GOT3 (cell line): ENCODE measurements around the gene NFASC.

Experiments
- DNase-seq: peaks from one replicate; lab custom pipeline; 2025; ENCODE audit warnings: mixed read lengths; lab: John Stamatoyannopoulos, UW

Gene NFASC

DNA sequence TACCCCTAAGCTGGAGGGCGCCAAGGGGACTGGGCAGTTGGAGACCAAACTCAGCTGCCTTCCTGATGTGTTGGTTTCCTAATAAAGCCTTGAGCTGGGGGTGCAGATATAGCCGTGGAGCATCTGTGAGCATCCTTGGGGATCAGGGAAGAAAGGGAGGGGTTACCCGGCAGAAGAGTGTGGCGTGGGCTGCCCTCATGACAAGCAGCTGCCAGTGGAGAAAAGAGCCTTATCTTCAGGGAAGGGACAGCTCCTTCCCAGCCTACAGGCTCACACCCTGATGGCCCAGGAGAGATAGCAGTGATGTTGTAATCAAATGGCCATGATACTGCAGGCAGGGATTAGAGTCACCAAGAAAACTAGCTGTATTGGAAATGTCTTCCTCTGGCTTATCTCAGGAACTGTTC is 10.8 kb upstream of the NFASC start:
- DNase-seq = no peak

DNA sequence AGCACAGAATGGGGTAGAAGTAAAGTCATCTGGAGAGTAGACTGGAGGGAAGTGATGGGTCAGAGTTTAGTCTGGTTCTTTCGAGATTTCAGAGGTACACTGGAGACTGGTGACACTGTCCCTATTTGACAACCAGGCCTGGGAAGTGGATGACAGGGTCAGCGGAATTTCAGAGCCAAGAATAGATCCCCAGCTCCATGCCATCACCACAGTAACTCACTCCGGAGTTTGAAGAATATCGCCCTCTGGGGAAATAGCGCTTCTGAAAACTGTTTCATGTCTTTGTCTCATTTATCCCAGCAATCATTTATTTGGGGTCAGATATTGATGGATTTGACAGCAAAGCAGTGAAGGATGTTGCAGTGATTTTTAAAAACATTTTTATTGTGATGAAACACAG is 7.6 kb upstream of the NFASC start:
- DNase-seq = no peak

DNA sequence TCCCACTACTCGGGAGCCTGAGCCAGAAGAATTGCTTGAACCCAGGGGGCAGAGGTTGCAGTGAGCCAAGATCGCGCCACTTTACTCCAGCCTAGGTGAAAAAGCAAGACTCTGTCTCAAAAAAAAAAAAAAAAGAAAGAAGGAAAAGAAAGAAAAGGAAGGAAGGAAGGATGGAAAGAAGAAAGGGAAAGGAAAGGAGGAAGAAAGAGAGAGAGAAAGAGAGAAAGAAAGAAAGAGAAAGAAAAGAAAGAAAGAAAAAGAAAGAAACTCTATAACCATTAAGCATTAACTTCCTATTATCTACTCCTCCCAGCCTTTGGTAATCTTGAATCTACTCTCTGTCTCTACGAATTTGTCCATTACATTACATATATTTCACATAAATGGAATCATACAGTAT is 6.9 kb upstream of the NFASC start:
- DNase-seq = no peak

GRCh38 chr1:204866051-204866596 is 4.5 kb upstream of the NFASC start:
- DNase-seq = no peak

GRCh38 chr1:204867203-204867602 is 3.5 kb upstream of the NFASC start:
- DNase-seq = no peak

- DNase-seq = no peak
Measured at GRCh38 chr1:204867666-204868339, 2.9 kb upstream of the NFASC start.

DNA sequence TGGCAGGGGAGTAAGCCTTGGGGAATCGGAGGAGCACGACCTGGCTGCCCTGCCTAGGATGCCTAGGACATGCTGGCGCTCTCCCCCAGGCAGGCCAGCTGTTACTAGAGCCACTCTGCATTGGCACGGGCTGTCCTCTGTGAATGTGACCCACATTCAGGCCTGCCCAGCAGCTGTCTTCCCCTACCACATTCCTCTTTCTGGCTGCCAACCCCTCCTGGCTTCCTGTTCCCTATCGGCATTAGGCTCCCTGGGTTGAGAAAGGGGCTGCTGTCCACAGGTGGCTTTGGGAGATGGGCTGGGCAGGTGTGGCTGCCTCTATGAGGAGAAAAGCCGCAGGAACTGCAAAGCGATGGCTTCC is 2.3 kb upstream of the NFASC start:
- no peak for DNase-seq

GRCh38 chr1:204869097-204869496 is 1.6 kb upstream of the NFASC start:
- no peak for DNase-seq

DNA sequence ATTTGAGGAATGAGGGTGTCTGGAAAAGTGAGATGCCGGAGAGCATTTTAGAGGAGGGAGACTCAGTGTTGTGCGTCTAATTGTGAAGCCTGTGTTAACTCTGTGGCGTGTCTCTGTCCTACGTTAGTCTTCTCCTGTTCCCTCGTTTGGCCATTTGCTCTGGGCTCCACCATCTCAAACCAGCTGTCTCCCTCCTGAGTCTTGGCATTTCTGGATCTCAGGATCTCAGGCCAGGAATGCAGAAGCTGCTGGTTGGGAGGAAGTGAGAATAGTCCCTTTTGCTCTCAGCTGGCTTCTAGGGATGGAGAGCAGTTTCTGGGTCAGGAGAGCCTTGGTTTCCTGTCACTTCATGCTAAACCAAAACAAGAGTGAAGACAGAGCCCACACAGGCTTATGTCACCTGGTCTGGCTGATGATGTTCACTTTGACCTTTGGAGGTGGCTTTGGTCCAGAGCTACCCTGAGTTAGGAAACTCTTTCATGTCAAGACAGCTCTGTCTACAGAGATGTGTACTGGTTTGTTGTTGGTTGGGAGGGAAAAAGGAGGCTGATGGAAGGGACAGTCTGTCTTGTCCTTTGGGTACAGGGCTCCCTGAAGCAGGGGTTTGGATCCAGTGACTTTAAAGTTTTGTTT is 859 bp downstream of the NFASC start:
- no peak for DNase-seq

- DNase-seq = no peak
Measured at GRCh38 chr1:204872262-204872881, 1.7 kb downstream of the NFASC start.

DNA sequence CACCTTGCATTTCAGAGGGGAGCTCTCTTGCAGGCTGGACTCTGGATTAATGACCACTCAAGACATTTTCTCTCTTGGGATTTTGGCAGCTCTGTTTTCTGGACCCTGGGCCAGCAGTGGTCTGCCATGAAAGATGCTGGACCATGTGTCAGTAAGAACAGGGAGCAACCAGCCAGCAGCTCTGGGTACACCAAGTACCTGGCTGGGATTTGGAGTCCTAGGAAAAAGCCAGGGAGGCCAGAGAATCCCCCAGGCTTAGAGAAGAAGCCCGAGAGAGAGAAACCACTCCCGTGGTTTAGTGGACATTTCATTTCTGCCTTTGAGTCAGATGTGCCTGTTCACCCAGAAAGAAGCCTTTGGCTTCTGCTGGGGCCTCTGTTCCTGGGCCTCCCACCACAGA is 2.5 kb downstream of the NFASC start:
- DNase-seq = no peak

- no peak for DNase-seq
Measured at GRCh38 chr1:204873714-204874113, 3.1 kb downstream of the NFASC start.

DNA sequence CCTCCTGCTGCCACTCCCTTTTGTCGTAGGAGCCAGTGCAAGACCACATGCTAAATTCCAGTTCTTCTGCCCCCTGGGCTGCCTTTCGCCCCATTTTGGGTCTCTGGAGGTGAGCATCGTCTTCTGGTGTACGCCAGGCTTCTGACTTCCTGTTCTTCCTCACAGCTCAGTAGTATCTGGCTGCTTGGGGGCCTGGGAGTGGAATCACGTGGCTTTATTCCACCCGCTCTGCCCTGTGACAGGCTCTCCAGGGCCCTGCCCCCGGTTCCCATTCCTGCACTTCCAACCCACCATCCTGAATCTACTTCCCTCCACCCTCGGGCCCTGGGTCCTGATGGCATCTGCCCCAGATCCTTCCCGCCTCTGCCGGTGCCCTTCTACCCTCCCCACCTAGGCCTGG is 3.6 kb downstream of the NFASC start:
- DNase-seq = no peak

- no peak for DNase-seq
Measured at GRCh38 chr1:204875255-204875654, 4.6 kb downstream of the NFASC start.

- DNase-seq = no peak
Measured at GRCh38 chr1:204878621-204879234, 8.1 kb downstream of the NFASC start.

GRCh38 chr1:204879351-204879750 is 8.7 kb downstream of the NFASC start:
- no peak for DNase-seq

DNA sequence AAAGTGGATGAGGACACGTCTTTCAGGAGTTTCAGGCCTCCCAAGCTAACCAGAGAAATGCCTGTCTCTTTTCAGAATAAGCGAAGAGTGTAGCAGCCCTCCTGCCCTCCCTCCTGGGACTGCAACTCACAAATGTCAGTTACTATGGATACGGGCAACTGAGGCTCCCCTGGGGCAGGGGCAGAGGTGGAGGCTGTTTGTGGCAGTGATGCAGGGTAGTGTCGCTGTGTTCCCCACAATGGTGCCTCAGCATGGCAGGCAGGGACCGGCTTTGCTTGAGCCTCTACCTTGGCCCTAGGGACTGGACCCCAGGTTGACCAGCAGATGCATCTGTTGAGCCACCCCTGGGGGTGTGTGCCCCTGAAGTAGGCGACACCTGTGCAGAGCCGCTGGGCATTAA is 10.2 kb downstream of the NFASC start:
- DNase-seq = no peak

DNA sequence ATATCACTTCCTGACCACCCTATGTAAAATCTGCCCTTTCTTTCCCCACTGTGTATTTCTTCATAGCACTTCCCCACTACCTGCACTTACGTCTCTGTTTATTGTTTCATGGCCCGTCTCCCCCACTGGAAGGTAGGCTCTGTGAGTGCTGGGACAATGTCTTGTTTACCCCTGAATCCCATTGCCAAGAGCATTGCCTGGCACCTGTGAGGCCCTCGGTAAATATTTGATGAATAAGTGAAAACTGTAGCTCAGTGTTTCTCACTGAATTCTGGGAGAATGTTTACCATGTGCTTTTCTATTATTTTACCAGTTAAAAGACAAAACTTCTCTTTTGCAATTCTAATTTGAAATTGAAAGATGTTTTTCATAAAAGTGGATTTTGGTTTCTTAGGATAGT is 11.8 kb downstream of the NFASC start:
- DNase-seq = no peak

GRCh38 chr1:204883405-204883804 is 12.7 kb downstream of the NFASC start:
- DNase-seq = no peak

GRCh38 chr1:204885288-204885711 is 14.6 kb downstream of the NFASC start:
- DNase-seq = peak; percentile 6

GRCh38 chr1:204885790-204886189 is 15.1 kb downstream of the NFASC start:
- DNase-seq = no peak

DNA sequence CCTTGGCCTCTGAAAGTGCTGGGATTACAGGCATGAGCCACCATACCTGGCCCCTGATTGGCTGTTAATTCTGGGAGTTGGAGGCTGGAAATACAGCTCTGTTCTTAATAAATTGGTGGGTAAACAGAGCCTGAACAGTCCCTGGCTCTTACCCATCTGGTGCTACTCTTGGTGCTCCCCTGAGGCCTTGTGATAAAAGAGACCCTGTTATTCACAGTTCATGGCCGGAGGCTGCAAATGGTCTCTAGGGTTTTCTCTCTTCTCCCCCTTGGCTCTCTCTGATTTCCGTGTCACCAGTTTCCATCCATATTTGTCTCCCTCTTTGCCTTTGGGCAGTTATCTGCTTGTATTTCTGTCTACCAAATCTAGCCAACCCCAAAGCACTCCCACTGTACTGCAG is 17.2 kb downstream of the NFASC start:
- no peak for DNase-seq

DNA sequence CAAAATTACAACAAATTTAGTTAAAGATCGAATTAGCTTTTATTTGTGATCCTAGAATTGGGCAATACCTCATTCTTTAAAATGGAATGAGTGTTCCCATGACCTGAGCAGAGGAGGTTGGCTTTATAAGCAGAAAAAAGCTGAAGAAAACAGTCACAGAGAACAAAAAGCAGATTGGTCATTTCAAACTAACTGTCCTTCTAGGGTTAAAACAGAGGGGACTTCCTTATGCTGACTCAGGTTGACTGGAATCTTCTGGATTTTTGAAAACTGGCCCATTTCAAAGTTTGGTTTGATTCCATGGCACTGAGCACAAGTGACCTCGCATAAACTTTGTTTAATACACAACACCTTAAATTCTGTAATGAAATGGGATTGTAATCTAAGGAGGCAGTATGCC is 17.6 kb downstream of the NFASC start:
- no peak for DNase-seq
